Stomach (tissue), 9 donors: ENCODE results near the gene PLEKHM3. TPM values are rescaled to one million over a fixed set of nuclear protein-coding genes. Genes with fewer than 3 reads are reported as not detected.
A peak's percentile ranks its signal among the peaks of the same experiment; 100 is the strongest.

ENCODE experiments used
- DNase-seq, 2 donors: peaks; one replicate each; pipeline versions ENCODE4 v3.0.0 to v3.0.0-alpha.2; 2013 to 2019
- H3K27ac ChIP-seq, 5 donors: fragments of 200-600 bp in 4 of 5; sonication (generic) in 4 of 5; one replicate each; pipeline ENCODE4 v1.5.1; 2013 to 2019; ENCODE audit warnings: mild to moderate bottlenecking in 1 of 5, moderate library complexity in 1 of 5
- H3K27me3 ChIP-seq, 3 donors: fragments of 200-600 bp; sonication (generic); one replicate each; pipeline ENCODE4 v1.5.1; 2017 to 2019; ENCODE audit warnings: mixed run types in 1 of 3
- H3K36me3 ChIP-seq, 4 donors: fragments of 200-600 bp; sonication (generic); 1 replicate in 3 of 4; 2 replicates in 1 of 4; pipeline ENCODE4 v1.5.1; 2016 to 2019
- H3K4me1 ChIP-seq, 4 donors: fragments of 200-600 bp; sonication (generic); one replicate each; pipeline ENCODE4 v1.5.1; 2016 to 2019
- H3K4me3 ChIP-seq, 4 donors: fragments of 200-600 bp; sonication (generic) in 3 of 4; one replicate each; pipeline ENCODE4 v1.5.1; 2016 to 2019; ENCODE audit warnings: mild to moderate bottlenecking in 1 of 4
- H3K9me3 ChIP-seq, 4 donors: fragments of 200-600 bp; sonication (generic); one replicate each; pipeline ENCODE4 v1.5.1; 2016 to 2019
- CTCF ChIP-seq, 7 experiments: fragments of 450-650 bp in 4 of 7; fragments of 200-600 bp in 3 of 7; sonication (generic) in 3 of 7; IDR thresholded peaks; one replicate each; pipeline ENCODE4 v1.5.1; 2016 to 2019; ENCODE audit warnings: antibody characterized with exemption in 7 of 7, control low read depth in 2 of 7, mild to moderate bottlenecking in 1 of 7
- EP300 ChIP-seq: sonication (generic); formaldehyde crosslinking; IDR thresholded peaks from one replicate; pipeline ENCODE4 v1.6.1; 2017; ENCODE audit warnings: antibody characterized with exemption
- POLR2A ChIP-seq, 4 donors: fragments of 450-650 bp; IDR thresholded peaks; one replicate each; pipeline ENCODE4 v1.6.1; 2016; ENCODE audit warnings: antibody characterized with exemption in 4 of 4, control low read depth in 2 of 4, mild to moderate bottlenecking in 1 of 4, moderate library complexity in 1 of 4
- POLR2AphosphoS5 ChIP-seq, 3 donors: sonication (generic); formaldehyde crosslinking; IDR thresholded peaks; one replicate each; pipeline ENCODE4 v1.6.1; 2016; ENCODE audit warnings: antibody characterized with exemption in 3 of 3
- WGBS, 5 donors: extraction: QIAGEN DNeasy Blood & Tissue Kit in 3 of 5; methylation state at CpG; one replicate each; pipeline versions ENCODE4 v1.1.5 to v1.1.7; 2013 to 2018; 5-methylcytosine and 5-hydroxymethylcytosine counted together
- intact Hi-C: fragments of 100-400 bp; cut with DNase I; formaldehyde crosslinking; loops from one replicate; pipeline ENCODE4 v1.15.1; 2023; ENCODE audit warnings: low total_unique reads
- polyA plus RNA-seq, 3 donors: library from polyadenylated mRNA; stranded (reverse); fragments of 200-250 nt; gene quantifications; one replicate each; pipeline ENCODE4 v1.2.3, GENCODE V29; 2013
- total RNA-seq, 5 donors: library from RNA; depleted of rRNA; stranded (reverse); fragments of >200 nt; gene quantifications; one replicate each; pipeline versions ENCODE4 v1.1.0 to v1.2.3, GENCODE V29; 2014 to 2016
- donor health status: healthy with polysubstance abuse.
- donor health status: Bipolar disorder and iron deficiency.
- donor health status: healthy.

Gene PLEKHM3
- total and polyA plus RNA-seq, 8 donors: 2.1 to 35.1 (median 5.4) TPM

- 57 to 73% (median 66%) methylated on average over 5 of the region's 5 CpGs for WGBS, 5 donors
- TF ChIP-seq CTCF (IDR thresholded peaks at IDR 0.05) (no peak), POLR2AphosphoS5 (IDR thresholded peaks at IDR 0.05) (no peak), EP300 (no peak), POLR2A (IDR thresholded peaks at IDR 0.05) (no peak)
- no peaks in the 10 kb centered on the region for H3K27me3 ChIP-seq
- no peak overlapping the region for H3K4me3 ChIP-seq
- H3K4me1 ChIP-seq: peaks cover 4 to 57% (median 29%) of the 10 kb centered on the region in 4 donors
- DNase-seq: no peak
- peaks cover 0 to 3% (median 0%) of the 10 kb centered on the region in 4 donors for H3K36me3 ChIP-seq
- H3K27ac ChIP-seq: no peak overlapping the region
- H3K9me3 ChIP-seq: no peaks in the 10 kb centered on the region
- intact Hi-C loops: no loop called here
Observed at GRCh38 chr2:208017721-208018120, 7.6 kb downstream of the PLEKHM3 start.

GRCh38 chr2:208015475-208015874, 9.9 kb downstream of the PLEKHM3 start:
- WGBS, 5 donors: 16 to 43% (median 32%) methylated on average over 2 of the region's 2 CpGs
- TF ChIP-seq EP300 (no peak), CTCF (IDR thresholded peaks at IDR 0.05) (no peak), POLR2A (IDR thresholded peaks at IDR 0.05) (no peak), POLR2AphosphoS5 (IDR thresholded peaks at IDR 0.05) (no peak)
- intact Hi-C loops: no loop called here
- Histone ChIP-seq H3K27me3 (no peaks in the 10 kb centered on the region), H3K9me3 (no peaks in the 10 kb centered on the region), H3K36me3 (peaks cover 0 to 3% (median 0%) of the 10 kb centered on the region in 4 donors), H3K4me3 (no peak overlapping the region), H3K27ac (no peak overlapping the region), H3K4me1 (peaks cover 8 to 55% (median 32%) of the 10 kb centered on the region in 4 donors)
- peak in 1 of 2 donors; percentile 48 for DNase-seq

- Histone ChIP-seq H3K4me3 (no peak overlapping the region), H3K36me3 (no peaks in the 10 kb centered on the region), H3K27ac (peak overlapping the region in 1 of 5 donors; percentile 15), H3K27me3 (no peaks in the 10 kb centered on the region), H3K9me3 (no peaks in the 10 kb centered on the region), H3K4me1 (peaks cover 8 to 60% (median 36%) of the 10 kb centered on the region in 4 donors)
- TF ChIP-seq POLR2AphosphoS5 (IDR thresholded peaks at IDR 0.05): no peak
- TF ChIP-seq CTCF (IDR thresholded peaks at IDR 0.05): no peak
- no peak for TF ChIP-seq POLR2A (IDR thresholded peaks at IDR 0.05)
- TF ChIP-seq EP300: no peak
- 83 to 88% (median 86%) methylated on average over 9 of the region's 9 CpGs for WGBS, 5 donors
- intact Hi-C loops: no loop called here
- peak in 1 of 2 donors; percentile 19 for DNase-seq
Observed at GRCh38 chr2:208013285-208014178, 11.8 kb downstream of the PLEKHM3 start.

- Histone ChIP-seq H3K9me3 (no peaks in the 10 kb centered on the region), H3K4me3 (no peak overlapping the region), H3K27ac (no peak overlapping the region), H3K4me1 (peaks cover 8 to 49% (median 31%) of the 10 kb centered on the region in 4 donors), H3K36me3 (no peaks in the 10 kb centered on the region), H3K27me3 (no peaks in the 10 kb centered on the region)
- TF ChIP-seq POLR2AphosphoS5 (IDR thresholded peaks at IDR 0.05): no peak
- TF ChIP-seq POLR2A (IDR thresholded peaks at IDR 0.05): no peak
- no peak for TF ChIP-seq EP300
- no peak for TF ChIP-seq CTCF (IDR thresholded peaks at IDR 0.05)
- intact Hi-C loops: no loop called here
- peak; percentile 32 to 39 for DNase-seq
Observed at GRCh38 chr2:208012449-208012848, 12.9 kb downstream of the PLEKHM3 start.
